GM21526 (cell line): Measurements from ENCODE around the gene NFATC2.

Experiments used
- ATAC-seq: cut with Tn5 transposase; IDR thresholded peaks from one replicate; pipeline ENCODE4 v1.9.1; 2021; ENCODE audit warnings: moderate library complexity; ENCODE audit not compliant: unreplicated experiment, low FRiP score

Gene NFATC2

DNA sequence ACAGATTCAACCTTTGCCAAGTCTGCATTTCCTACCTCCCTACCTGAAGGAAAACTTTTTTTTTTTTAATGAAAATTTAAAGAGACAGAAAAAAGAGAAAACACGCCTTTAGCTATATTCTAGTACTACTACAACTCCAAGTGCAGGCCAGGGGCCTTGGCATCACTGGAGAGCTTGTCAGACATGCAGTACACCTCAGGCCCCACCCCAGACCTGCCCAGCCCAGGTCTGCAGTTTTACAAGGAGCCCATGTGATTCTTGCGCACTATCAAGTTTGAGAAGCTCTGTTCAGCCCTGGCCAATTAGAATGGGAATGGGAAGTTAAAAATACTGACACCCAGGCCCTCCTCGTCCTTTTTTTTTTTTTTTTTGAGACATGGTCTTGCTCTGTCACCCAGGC, 85.0 kb downstream of the NFATC2 start:
- ATAC-seq: no peak

DNA sequence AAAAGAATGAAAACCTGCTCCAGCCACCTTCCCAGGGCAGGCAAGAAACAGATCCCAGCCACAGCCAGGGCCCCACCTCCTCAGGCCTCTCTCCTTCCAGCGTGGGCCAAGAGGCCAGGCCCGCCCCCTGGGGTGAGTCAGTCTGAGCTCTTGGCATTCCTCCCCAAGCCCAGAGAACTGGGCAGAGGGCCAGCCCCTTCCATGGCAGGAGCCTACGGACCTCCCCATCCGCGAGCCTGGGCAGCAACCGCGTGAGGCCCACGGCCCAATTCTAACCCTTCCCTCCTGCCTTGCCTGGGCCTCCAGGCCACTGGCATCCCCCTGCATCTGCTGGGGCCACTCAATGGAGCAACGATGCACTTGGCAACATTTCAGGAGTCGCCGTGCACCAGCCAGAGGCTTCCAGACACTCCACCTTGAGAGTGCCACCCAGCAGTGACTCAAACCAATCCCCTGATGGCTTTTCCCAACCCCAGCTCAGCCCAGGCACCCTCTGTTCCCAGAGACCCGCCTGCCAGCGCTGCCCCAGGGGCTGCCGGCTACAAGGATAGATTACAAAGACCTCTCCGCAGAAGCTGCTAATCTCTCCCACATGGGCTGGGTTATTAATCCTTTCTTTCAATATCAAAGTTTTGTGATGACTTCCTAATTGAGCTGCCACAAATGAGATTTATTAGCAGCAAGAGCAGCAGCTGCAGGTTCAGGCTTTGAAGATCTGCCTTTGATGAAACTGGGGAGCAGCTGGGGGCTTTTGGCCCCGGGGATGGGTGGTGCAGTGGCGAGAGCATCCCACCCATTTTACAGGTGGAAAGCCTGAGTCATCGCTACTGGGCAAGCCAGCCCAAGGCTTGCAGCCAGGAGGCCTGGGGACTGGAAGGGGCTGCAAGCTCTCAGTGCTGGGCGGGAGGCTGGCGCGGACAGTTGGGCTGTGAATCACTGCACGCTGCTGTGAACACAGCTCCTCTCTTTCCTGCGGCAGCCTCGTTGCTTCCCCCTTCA, 85.7 kb downstream of the NFATC2 start:
- ATAC-seq: no peak

DNA sequence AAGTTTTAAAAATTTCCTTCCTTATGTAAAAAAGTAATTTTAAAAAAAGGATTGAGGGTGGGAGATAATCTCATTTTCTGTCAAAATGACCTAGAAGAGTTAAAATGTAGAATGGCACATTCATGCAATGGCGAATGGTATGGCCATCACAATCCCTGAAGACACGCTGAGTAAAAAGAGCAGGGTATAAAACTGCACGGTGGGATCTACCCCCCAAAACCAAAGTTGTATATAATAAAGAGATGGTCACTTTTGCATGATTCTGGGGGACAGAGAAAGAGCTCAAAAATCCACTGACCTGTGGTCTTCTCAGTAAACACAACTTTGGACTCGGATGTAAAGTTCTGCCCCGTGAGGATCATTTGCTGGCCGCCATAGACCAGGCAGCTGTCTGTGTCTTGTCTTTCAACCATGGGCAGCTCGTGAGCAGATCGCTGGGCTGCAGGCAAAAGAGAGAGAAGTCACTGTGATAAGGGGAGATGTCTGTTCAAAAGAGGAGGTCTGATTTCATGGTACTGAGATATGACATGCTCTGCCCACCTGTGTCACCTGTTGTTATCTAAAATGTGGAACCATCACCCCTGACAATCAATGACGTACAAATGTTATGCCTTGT, 88.2 kb downstream of the NFATC2 start:
- no peak for ATAC-seq

DNA sequence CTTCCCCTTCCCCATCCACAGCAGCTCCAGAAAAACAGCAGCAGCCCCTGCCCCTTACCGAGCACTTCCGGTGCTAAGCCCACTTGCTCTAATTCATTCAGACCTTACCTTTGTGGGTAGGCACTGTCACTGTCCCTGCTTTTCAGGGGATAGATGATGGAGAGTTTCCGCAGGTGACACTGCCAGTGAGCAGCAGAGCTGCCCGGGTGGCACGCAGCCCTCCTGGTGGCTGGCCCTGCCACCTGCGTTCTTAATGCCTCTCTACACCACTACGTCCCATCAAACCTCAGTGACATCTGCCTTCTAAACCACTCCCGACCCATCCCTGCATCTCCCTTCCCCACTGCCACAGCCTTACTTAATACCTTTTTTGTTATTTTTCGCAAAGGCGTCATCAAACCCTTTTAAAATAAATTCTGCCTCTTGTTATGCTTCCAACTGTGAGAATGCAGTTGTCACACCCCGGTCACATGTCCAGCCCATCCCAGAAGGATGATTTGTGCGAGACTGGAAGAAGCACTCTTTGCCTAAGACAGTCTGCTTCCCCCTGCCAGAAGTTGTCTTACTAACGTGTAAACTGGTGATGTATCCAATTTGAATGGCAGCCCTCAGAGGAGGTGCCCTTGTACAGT, 89.7 kb downstream of the NFATC2 start:
- no peak for ATAC-seq

DNA sequence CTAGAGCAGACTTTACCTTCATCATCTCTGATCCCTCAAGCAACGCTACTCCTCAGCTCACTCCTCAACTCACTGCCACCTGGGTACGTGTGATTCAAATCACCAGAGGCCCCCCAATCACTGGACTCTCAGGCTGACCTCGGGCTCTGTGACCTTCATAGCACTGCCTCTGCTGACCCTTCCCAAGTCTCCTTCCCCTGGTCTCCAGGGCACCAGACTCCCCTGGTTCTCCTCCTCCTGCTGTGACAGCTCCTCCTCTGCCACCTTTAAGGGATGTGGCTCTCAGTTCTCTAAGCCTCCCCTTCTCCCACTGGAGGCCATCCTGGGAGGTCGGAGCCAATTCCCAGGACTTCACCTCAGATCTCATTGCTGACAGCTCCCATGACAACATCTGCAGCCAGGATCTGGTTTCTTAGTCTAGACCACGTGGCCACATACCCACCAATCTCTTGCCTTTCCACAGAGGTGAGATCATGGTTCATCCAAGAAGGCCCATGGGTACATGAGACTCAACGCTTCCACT, 90.4 kb downstream of the NFATC2 start:
- no peak for ATAC-seq

DNA sequence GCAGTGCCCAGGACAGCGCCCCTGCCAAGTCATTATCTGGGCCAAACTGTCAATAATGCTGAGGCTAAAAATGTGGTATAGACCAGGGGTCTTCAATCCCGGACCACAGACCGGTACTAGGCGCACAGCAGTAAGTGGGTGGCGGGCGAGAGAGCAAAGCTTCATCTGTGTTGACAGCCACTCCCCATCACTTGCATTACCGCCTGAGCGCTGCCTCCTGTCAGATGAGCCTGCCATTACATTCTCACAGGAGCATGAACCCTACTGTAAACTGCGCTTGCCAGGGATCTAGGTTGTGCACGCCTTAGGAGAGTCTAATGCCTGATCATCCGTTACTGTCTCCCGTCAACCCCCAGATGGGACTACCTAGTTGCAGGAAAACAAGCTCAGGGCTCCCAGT, 91.0 kb downstream of the NFATC2 start:
- no peak for ATAC-seq

DNA sequence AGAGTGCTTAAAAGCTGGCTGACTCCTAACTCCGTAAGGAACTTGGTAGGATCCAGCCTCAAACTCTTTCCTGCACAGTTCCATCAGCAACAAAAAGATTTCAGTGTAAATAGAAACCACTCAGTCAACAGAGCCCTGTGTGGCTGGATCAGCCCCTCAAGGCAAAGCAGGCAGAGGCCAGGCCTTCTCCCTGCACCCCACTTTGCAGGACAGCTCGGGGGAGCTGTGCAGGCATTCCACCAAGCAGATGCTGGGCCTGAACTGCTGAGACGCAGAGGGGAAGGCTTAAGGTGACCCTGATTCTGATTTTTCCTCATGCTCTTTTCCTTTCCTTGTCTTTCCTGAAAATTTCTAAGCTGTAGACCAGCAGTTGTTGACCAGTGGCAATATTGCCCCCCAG, 91.5 kb downstream of the NFATC2 start:
- ATAC-seq: no peak

DNA sequence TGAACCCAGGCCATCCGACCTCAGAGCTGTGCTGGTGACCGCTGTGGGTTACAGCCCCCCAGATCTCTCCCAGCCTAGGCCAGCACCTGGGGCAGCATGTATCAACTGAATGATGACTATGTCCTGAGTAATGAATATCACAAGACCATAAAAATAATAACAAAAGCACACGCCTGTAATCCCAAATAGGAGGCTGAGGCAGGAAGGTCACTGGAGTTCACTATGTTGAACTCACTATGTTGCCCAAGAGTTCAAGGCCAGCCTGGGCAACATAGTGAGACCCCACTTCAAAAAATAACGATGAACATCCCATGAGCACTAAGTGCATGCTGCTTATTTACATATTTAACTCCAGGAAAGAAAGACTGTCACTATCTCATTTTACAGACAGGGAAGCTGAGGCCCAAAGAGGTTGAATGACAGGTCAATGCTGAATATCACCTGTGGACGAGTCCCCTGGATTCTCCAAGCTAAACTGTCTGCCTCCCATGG, 92.3 kb downstream of the NFATC2 start:
- ATAC-seq: no peak

DNA sequence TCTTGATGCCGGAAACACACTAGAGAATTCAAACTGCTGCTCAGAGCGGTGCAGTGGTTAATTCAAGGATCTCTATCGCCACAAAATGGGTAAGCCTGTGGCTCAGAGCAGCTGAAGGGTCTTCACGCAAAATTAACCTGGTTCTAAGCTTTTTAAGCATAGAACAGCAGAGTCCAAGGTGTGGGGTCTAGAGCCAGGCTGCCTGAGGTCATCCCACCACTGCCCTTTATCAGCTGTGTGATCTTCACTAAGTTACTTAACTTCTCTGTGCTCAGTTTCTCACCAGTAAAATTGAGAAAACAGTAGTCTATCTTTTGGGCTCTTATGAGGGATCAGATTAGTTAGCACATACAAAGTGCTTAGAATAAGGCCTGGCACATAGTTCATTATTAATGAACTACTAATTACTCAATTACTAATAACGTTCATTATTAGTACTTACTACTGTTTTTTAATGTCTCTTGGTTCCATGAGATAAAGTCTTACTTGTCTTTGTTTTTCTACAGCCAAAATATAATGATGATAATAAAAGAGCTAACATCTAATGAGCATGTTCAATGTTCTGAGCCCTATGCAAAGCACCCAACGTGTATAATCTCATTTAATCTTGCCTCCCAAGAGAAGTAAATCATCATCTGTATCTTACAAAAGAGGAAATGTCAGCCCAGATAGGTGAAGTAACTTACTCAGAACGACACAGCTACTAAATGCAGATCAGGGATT, 92.9 kb downstream of the NFATC2 start:
- ATAC-seq: no peak

DNA sequence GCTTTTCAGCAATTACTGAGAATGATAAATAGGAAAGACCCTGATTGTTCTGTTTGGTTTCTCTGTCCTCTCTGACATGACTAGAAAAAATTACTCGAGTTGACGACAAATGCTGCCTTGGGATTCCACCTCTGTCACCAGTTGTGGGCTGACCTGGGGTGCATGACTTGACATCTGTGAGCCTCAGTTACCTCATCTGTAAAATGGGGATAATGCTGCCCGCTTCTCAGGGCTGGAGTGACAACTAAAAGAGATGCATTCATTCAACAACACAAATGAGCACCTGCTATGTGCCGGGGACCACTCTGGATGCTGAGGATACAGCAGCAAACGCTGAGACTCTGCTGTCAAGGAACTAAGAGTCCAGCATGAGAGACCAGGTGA, 94.8 kb downstream of the NFATC2 start:
- no peak for ATAC-seq

DNA sequence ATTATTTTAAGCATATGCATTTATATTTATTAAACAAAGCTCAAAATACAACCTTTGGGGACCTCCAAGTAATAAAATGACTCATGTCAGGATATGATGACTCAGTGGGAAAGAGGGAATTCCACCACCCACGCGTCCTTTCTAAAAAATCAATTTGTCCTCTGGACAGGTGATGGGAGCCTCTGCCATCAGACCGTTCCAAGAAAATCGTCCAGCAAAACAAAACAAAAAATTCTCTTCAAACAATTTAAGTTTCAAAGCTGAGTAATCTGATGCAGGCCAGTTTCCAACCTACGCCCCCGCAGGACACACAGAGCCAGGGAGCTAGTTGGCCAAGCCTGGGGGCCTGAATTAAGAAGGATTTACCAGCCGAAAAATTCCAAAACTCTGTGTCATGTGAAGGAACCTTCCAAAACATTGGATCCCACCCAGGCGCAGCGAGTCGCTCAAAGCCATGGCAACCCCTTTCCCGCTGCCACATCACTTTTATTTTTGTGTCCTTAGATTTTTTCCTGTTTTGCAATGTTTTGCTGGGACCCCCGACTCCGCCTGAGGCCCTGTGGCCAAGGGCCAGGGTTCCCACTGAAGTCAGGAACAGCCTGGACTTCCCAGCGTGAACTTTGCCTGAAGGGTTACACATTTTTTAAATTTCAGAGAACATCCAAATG, 95.3 kb downstream of the NFATC2 start:
- ATAC-seq: no peak

DNA sequence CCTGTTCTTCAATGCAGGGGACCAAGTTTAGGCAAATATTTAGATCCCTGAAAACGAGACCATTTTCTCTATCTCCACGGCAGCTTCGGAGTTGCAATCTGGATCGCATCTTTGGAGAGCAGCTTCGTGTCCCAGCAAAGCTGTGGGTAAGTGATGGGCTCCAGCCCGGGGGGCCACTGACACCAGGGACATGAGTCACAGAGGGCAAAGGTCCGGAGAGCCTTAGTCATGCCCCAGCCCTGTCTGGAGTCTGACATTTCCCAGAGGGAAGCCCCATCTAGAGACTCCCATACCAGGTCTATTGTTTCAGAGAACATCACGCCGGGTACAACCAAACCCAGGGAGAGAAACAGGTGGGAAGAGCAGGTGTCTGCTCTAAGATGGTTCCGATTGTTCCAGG, 95.9 kb downstream of the NFATC2 start:
- ATAC-seq: no peak

DNA sequence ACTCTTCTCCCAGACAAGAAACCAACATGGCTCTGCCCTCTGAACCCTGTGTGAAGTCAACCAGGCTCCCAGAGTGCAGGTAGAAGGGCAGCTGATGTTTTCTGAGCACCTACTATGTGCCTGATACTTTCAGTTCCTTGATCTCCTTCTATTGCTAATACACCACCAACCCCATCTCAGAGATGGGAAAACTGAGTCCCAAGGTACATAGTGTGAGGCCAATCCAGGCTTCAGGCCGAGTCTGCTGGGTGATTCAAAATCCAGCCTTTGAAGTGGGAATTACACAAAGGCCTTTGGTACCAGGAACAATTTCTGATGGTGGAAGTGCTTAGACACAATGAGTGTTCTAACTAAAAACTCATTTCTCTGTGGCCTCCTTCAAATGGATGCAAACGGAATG, 96.3 kb downstream of the NFATC2 start:
- ATAC-seq: no peak

DNA sequence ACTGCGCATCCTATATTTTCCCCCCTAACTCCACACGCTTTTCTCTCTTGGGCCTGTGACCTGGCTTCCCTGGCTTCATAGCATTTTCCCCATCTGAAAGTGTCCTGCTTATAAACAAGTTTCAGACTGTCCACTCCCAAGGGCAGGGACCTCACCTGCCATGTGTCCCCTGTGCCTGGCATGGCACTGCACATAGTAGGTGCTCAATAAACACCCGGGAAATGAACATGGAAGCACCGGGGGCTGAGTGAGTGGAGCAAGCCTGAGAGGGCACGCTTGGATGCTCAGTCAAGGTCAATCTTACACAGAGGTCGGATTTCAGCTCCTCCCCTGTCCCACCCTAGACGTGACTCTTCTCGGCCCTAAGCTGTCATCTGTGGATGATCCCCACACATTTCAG, 96.9 kb downstream of the NFATC2 start:
- no peak for ATAC-seq

DNA sequence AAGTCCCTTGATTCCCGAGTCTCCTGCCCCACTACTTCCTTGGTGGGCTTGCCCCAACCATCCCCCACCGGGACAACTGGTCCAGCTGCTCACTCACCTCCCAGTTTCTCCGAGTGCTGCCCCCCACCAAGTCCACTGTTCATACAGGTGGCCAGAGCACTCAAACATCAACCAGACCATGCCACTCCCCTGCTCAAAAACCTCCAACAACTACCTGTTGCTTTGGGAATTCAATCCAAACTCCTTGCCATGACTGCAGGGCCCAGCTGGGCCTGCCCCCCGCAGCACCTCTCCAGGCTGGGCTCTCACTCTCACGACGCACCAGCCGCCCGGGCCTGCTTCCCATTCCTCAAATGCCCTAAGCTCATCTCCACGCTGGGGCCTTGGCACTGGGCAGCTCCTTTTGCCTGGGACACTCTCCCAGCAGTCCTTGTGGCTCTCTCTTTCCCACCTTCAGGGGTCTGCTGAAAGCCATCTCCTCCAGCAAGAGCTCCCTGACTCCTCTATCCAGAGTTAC, 97.5 kb downstream of the NFATC2 start:
- ATAC-seq: no peak

DNA sequence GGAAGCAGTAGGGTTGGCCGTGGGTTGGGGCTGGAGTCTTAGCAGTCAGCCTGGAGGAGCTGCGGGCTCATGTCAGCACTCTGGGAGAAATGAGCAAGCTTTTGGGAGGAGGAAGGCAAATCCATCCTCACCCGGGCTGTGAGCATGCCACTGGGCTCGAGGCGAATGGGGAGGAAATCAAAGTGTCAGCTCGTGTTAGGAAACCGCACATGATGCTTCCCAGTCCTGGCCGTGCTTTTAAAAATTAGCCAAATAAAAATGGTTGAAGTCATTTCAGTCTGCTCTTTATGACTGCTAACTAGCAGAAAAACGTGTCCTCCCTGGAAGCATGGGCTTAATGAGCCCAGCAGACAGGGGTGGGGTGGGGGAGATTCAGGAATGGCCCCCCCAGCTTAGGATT, 98.1 kb downstream of the NFATC2 start:
- no peak for ATAC-seq

DNA sequence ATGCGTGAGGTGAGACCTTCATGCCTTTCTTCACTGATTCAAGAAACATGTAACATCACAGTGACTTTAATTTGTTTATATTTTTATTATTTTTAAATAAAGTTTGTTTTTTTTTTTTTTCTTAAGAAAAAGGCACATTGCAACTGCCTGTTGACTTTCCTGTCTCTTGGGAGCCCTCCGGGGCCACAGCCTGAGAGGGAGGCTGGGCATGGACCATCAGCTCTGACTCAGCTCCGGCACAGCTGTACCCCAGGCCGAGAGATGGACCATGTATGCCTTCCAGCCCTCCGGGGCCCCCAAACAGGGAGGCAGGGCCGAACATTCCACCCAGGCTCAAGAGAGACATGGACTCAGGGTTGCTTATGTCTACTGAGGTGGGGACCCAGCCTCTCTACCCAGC, 99.9 kb downstream of the NFATC2 start:
- no peak for ATAC-seq

DNA sequence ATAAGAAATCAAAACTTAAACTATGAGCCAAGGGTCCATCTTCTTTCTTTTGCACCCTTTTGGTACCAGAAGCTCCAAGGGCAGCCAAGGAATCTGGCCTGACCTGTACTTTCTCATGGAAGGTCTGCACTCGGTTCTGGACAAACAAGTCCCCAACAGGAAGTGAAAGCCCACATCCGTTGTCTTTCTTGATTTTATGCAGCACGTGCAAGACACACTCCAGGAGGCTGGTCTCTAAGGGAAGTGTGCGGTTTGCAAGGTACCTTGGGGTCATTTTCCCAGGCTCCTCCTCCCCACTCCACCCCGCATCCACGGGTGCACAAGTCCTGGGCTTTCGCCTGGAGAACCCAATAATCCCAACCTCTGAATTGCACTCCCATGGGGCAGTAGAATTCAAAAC, 101.9 kb downstream of the NFATC2 start:
- ATAC-seq: no peak

DNA sequence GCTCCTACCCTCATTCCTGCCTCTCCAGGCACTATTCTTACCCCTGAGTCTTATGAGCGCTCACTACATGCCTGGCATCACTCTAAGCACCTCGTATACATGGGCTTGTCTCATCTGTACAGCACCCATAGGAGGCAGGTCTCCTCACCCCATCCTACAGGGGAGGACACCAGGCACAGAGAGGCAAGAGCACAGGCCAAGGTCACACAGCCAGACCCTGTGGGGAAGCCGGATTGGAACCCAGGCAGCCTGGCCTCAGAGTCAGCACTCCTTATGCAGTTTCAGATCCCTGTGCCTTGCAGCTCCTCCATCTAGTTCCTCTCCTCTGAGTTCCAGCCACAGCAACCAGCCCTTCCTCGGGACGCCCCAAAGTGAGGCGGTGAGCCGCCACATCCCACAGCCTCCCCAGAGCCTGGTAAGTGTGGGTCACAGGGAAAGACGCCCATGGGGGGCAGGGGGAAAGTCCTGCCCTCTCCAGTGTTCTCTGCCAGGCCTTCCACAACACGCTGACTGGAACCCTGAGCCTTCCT, 103.3 kb downstream of the NFATC2 start:
- ATAC-seq: no peak

DNA sequence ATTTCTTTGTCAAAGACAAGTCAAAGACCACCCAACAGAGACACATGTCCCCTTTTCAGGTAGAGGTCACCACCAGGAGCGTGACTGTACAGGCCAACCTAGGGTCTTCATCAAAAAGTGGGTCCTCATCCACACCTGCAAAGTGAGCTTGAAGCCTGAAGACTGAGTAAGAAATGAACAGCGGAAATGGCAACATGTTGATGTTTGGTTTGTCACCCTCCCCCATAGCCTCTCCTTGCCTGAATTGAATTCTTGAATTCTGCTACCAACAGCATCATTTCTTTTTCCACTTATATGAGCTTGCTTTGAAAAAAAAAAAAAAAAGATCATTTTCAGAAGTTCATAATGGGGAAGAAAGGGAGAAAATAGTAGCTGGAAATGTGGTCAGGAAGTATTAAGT, 104.4 kb downstream of the NFATC2 start:
- no peak for ATAC-seq
